ENCODE results near the gene TEX35.

Gene TEX35

DNA sequence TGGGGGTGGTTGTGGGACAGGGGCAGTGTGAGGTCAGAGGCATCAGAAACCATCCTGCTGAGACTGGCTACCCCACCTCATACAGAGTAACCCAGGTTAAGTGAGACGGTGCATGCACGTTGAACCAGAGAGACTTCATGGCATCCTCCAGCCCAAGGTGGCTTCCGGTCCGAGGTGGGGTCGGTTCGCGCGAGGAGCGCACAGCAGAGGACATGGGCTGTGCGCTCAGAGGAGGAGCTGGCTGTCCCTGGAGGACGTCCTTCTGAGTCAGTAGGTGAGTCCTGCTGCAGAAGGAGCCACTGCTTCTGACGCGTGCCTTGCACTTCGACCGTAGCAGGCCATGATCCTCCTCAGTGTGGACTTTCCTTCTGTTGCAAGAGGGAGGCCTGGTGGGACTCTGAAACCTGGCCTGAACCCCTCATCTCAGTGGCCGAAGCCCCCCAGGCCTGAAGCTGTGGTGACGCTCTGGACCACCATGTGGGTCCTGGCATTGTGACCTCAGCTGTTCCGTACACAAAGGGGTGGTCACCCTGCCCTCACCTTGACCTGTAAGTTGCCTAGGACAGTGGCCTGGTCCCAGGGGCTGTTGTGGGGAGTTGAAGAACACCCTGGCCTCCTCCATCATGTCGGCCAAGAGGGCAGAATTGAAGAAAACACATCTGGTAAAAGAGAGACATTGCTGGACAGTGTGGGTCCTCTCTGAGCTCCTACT is at the start of gene TEX35:
TSS of gene TEX35 (plus strand) at position 544 of the 712 bp plus-strand sequence. CDS start at position 624, 80 bp downstream.
- no peak for DNase-seq (ENCODE audit: extremely low read depth, insufficient read length)
- Histone ChIP-seq H3K27me3 (replicated peaks; ENCODE audit: control insufficient read depth, insufficient read depth, low read length) (0 out of 2 replicates have a peak, but pooled peaks cover 1% of the 10 kb centered on the region), H3K4me3 (replicated peaks; ENCODE audit: low read depth, low read length) (no peak within 1 kb of the TSS), H3K36me3 (ENCODE audit: control insufficient read depth, insufficient read depth, low read length) (no peaks in the 10 kb centered on the region)
- TF ChIP-seq, protein P1, sequence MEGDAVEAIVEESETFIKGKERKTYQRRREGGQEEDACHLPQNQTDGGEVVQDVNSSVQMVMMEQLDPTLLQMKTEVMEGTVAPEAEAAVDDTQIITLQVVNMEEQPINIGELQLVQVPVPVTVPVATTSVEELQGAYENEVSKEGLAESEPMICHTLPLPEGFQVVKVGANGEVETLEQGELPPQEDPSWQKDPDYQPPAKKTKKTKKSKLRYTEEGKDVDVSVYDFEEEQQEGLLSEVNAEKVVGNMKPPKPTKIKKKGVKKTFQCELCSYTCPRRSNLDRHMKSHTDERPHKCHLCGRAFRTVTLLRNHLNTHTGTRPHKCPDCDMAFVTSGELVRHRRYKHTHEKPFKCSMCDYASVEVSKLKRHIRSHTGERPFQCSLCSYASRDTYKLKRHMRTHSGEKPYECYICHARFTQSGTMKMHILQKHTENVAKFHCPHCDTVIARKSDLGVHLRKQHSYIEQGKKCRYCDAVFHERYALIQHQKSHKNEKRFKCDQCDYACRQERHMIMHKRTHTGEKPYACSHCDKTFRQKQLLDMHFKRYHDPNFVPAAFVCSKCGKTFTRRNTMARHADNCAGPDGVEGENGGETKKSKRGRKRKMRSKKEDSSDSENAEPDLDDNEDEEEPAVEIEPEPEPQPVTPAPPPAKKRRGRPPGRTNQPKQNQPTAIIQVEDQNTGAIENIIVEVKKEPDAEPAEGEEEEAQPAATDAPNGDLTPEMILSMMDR (IDR thresholded peaks at IDR 0.05; ENCODE audit: insufficient read depth, low read length, poor library complexity, severe bottlenecking) = no peak

DNA sequence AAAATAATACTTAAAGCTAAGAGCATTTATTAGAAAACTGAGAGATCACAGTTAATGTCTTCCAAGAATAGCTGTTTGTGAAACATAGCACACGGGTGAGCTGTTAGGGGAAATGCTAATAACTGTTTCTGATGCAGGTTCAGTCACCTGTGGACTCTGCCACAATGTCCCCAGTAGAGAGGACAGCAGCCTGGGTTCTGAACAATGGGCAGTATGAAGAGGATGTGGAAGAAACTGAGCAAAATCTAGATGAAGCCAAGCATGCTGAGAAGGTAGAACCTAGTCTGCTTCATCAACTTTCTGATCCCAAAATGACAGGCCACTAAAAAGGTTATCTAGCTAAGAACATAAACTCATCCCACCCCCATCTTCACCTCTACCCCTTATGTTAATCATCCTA is 48.8 kb upstream of the TEX35 start:
- H3K4me3 ChIP-seq (replicated peaks; ENCODE audit: low read depth, low read length) = no peak overlapping the region
- no peaks in the 10 kb centered on the region for H3K36me3 ChIP-seq (ENCODE audit: control insufficient read depth, insufficient read depth, low read length)
- no peaks in the 10 kb centered on the region for H3K27me3 ChIP-seq (replicated peaks; ENCODE audit: control insufficient read depth, insufficient read depth, low read length)
- no peak for DNase-seq (ENCODE audit: extremely low read depth, insufficient read length)
- TF ChIP-seq, protein P1 (IDR thresholded peaks at IDR 0.05; ENCODE audit: insufficient read depth, low read length, poor library complexity, severe bottlenecking) = no peak

DNA sequence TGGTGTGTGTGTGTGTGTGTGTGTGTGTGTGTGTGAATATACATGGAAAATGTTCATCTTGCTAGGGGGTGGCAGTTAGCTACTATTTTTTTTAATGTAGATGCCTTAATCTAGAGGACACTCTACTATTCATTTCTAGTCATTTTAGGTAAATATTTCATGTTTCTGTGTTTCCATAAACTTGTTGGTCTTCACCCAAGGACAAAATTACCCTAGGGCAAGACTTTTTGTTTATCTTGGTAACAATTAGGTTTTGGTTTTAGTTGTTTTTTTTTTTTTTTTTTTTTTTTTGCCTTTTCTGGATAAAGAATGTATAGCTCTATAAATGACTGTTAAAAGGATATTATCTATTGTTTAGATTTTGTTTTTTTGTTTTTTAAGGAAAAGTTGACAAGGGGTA is 48.3 kb upstream of the TEX35 start:
- H3K27me3 ChIP-seq (replicated peaks; ENCODE audit: control insufficient read depth, insufficient read depth, low read length) = no peaks in the 10 kb centered on the region
- TF ChIP-seq, protein P1 (IDR thresholded peaks at IDR 0.05; ENCODE audit: insufficient read depth, low read length, poor library complexity, severe bottlenecking) = no peak
- H3K36me3 ChIP-seq (ENCODE audit: control insufficient read depth, insufficient read depth, low read length) = no peaks in the 10 kb centered on the region
- H3K4me3 ChIP-seq (replicated peaks; ENCODE audit: low read depth, low read length) = no peak overlapping the region
- DNase-seq (ENCODE audit: extremely low read depth, insufficient read length) = no peak

DNA sequence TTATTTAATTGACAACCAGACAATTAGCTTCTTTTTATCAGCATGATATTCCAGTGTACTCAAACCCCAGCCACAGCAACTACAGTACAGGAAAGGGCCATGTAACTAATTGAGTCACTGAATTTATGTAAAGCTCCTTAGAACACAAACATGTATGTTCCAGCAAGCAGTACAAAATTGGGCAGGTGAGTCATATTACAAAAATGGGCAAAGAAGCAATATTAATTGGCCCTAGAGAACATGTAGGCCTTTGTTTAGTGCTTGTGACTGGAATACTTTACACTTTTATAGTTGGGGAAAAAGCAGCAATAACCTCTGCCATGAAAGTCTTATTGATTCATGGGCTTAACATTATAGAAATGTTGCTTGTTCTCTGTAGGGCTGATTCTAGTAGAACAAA is 47.9 kb upstream of the TEX35 start:
- TF ChIP-seq, protein P1 (IDR thresholded peaks at IDR 0.05; ENCODE audit: insufficient read depth, low read length, poor library complexity, severe bottlenecking) = no peak
- no peaks in the 10 kb centered on the region for H3K27me3 ChIP-seq (replicated peaks; ENCODE audit: control insufficient read depth, insufficient read depth, low read length)
- H3K4me3 ChIP-seq (replicated peaks; ENCODE audit: low read depth, low read length) = no peak overlapping the region
- H3K36me3 ChIP-seq (ENCODE audit: control insufficient read depth, insufficient read depth, low read length) = no peaks in the 10 kb centered on the region
- DNase-seq (ENCODE audit: extremely low read depth, insufficient read length) = no peak

DNA sequence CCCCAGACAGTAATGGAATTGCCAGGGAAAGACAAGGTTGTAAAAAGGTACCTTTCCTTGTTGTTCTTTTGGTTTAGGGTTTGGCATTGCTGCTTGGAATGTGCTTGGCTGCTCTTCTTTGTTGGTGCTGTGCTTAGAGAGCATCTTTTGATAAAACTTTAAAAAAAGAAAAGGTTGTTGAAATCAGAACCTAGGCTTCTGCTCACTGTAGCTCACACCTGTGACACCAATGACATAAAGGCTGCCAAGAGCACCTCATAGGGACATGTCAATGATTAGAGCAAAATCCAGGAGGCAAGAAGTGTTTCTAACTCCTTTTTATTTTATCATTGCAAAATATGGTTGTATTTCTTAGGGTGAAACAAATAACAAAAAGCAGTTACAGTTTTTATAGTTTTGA is 45.1 kb upstream of the TEX35 start:
- TF ChIP-seq, protein P1 (IDR thresholded peaks at IDR 0.05; ENCODE audit: insufficient read depth, low read length, poor library complexity, severe bottlenecking) = no peak

More for the DNA sequence above, 45.1 kb upstream of the TEX35 start:
- Histone ChIP-seq H3K36me3 (ENCODE audit: control insufficient read depth, insufficient read depth, low read length) (no peaks in the 10 kb centered on the region), H3K27me3 (replicated peaks; ENCODE audit: control insufficient read depth, insufficient read depth, low read length) (no peaks in the 10 kb centered on the region; the same call in 1 of the 2 replicates), H3K4me3 (replicated peaks; ENCODE audit: low read depth, low read length) (no peak overlapping the region)
- DNase-seq (ENCODE audit: extremely low read depth, insufficient read length) = no peak

Data from GM06990 (cell line).